IPS DF 4.7 (cell line): Measurements from ENCODE around the gene ZSWIM2.
A peak's percentile ranks its signal among the peaks of the same experiment; 100 is the strongest.
"Not testable (repeated sequence)": the region's sequence is repeated elsewhere in the genome, so short reads cannot be mapped to it uniquely, and the experiment has no call there.

Source experiments
- DNase-seq: peaks from one replicate; pipeline ENCODE4 v3.0.0-alpha.2; 2013; ENCODE audit warnings: low spot score; ENCODE audit errors: extremely low read depth

ZSWIM2 gene

GRCh38 chr2:186848873-186849578 is at the start of gene ZSWIM2:
Gene ZSWIM2 (minus strand): TSS chr2:186849170. CDS start chr2:186849130, 40 bp downstream.
- DNase-seq = peak; percentile 72

- DNase-seq = not testable (repeated sequence)
Observed at GRCh38 chr2:186896220-186896619, 47.2 kb upstream of the ZSWIM2 start.

- no peak for DNase-seq
Observed at GRCh38 chr2:186895451-186895850, 46.5 kb upstream of the ZSWIM2 start.

DNA sequence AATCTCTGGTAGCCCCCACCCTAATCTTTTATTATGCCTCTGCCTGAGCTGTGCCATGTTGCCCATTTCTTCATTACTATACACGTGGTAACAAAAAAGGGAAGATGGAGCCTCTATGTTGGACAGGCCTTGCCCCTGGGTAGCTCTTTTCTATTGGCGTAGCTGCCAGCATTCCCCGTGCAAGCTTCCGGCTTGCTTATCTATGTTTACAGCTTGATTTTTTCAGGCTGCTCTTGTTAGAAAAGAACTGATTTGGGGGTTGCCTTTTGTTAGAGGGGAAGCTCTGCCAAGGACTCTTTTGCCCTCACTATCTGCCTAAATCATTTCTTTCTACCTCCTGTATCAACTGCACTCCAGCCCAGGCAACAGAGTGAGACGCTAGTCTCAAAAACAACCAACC is 45.5 kb upstream of the ZSWIM2 start:
- no peak for DNase-seq

DNA sequence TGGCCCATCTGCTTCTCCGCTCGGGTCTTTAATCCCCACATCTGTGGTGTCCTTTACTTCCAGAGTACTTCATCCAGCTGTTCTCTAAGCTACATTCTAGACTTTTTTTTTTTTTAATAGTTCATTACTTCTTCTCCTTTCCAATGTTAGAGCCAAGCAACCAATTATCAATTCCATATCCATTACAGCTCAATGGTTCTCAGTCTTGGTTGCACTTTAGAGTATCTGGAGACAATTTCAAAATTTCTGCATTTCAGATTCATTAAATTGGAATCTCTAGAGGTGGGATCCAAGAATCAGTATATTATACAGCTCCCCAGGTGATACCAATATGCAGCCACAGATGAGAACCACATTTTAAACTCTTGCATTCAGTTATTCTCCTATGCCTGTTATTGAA is 43.9 kb upstream of the ZSWIM2 start:
- no peak for DNase-seq

DNA sequence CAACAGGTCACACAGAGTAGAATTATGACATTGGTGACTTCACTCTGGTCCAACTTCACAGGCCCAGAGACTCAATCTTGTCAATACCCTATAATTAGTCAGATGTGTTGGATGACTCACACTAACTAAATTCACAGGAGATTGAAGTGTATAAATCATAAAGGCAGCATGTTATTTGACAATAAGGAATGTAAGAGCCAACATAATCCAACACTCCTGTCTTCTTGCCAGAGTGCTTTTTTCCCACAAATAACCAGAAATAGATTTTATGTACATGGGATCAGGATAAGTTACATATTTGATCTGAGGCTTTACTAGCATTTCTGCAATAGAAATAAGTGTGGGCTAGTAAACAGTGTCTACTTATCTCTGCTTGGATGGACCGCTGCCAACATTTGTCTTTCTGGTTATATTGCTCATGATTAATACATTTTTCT is 42.2 kb upstream of the ZSWIM2 start:
- no peak for DNase-seq

- no peak for DNase-seq
Observed at GRCh38 chr2:186889101-186889879, 40.3 kb upstream of the ZSWIM2 start.

DNA sequence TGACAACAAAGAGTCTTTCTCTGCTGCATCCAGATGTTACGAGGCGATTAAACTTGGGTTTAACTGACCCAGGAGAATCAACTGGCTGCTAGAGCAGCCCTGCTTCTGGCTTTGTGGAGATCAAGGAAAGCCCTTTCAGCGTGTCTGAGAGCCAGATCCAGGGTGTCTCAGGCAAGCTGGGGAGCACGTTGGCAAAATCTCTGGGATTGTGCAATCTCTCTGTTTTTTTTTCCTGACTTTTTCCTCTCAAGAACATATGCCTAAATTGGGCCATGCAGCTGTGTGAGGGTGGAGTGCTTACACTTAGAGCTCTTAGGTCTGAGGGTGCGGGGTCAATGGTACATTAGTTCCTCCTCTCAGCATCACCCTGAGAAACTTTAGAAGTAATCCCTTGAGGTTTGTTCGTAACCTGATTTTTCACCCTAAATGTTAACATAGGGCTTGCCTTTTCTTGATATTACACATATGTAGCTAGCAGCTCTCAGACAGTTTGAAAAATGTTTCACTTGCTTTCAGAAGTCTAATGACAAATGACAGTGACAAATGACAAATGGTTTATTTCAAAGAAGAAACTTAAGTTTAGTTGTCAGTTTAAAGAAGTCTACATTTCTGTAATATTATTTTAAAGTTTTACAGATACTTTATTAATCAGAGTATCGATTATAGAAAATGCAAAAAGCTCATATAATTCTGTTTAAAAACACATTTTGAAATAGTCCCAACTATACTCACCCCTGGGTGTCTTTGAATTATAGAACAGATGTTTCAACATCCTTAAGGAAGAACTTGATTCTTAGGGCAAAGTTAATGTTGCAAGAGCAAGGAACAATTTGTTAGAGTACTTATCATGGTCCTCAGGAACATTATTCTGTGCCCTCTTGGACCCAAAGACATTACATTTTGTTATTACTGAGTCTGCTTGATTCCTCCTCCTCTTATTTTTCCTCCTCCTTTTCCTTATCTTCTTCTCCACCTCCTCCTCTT is 38.4 kb upstream of the ZSWIM2 start:
- DNase-seq = no peak

GRCh38 chr2:186884587-186884986 is 35.6 kb upstream of the ZSWIM2 start:
- no peak for DNase-seq

DNA sequence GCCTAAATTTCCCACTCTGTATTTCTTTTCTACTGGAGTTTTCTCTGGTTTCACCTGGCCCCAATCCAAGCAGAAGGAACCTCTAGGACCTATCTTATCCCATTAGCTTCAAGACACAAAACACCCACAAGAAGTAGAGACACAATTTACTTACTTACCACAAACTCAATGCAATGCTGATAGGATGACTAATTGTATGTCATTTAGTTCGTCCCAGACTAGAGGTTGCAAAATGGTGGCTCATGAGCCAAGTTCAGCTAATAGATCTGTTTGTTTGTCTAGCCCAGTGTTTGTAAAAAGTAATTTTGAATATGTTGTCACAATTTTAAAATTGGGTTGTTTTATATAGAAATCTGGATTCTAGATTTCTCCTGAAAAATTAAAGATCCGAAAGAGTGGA is 34.7 kb upstream of the ZSWIM2 start:
- no peak for DNase-seq

GRCh38 chr2:186882511-186883071 is 33.6 kb upstream of the ZSWIM2 start:
- no peak for DNase-seq

- DNase-seq = no peak
Observed at GRCh38 chr2:186881660-186882059, 32.7 kb upstream of the ZSWIM2 start.

DNA sequence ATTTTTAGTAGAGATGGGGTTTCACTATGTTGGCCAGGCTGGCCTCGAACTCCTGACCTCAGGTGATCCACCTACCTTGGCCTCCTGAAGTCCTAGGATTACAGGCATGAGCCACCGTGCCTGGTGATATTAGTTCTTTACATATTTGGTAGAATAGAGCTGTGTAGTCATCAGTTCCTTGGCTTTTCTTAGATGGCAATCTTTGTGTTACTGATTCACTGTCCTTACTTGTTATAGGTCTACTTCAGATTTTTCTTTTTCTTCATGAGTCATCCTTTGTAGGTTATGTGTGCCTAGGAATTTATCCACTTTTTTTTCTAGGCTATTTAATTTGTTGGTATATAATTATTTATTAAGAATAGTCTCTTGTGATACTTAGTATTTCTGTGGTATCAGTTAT is 30.3 kb upstream of the ZSWIM2 start:
- DNase-seq = no peak

DNA sequence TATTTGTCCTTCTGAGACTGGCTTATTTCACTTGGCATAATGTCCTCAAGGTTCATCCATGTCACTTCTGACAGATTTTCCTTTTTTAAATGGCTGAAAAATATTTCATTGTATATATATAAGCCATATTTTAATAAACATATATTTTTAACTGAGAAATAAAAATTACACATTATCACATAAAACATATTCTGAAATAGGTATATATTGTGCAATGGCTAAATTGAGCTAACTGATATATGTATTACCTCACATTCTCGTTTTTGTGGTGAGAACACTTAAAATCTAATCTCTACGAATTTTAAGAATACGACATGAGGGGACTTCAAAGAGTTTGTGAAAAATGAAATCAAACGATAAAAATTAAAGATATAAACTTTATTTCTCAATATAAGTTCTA is 25.7 kb upstream of the ZSWIM2 start:
- DNase-seq = no peak

DNA sequence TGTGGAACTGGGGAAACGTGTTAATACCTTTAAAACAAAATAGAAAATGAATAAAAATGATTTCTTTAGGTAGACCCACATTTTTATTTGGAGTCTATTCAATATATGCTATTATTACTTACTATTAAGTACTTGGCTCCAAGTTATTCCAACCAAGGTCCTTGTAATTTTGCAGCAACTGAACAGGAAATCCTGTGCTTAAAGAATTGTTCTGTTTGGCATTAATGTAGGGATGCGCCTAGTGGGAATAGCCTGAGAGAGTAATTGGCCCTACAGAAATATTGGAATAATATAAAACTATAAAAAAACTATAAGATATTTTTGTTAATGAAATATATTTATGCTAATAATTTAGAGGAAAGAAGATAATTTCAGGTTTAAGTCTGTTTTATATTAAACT is 22.9 kb upstream of the ZSWIM2 start:
- no peak for DNase-seq

DNA sequence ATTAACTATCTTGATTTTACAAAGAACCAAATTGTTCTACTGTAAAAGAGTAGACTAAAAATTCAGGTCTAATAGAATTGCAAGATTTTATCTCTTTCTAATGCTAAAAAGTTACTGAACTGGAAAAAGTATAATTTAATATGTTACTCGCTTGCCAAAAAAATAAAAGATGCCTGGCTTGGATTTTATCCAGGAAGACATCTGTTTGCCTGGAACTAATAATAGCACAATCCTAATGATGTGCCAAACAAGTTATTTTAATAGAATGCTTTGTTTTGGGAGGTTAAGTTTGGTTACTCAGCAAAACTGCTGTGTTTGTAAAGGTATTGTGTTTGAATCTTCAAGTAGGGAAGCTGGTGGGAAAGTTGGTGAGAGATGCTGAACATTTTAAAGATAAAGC is 19.4 kb upstream of the ZSWIM2 start:
- DNase-seq = no peak

GRCh38 chr2:186862869-186863709 is 14.1 kb upstream of the ZSWIM2 start:
- no peak for DNase-seq

- no peak for DNase-seq
Observed at GRCh38 chr2:186855216-186855615, 6.2 kb upstream of the ZSWIM2 start.

GRCh38 chr2:186853951-186854350 is 5.0 kb upstream of the ZSWIM2 start:
- DNase-seq = no peak

GRCh38 chr2:186852508-186852907 is 3.5 kb upstream of the ZSWIM2 start:
- no peak for DNase-seq
